Keratinocyte (primary cell): ENCODE measurements around the gene FBRSL1.

Experiments used
- CTCF ChIP-seq, 3 experiments: IDR thresholded peaks in 1 of 3; conservative IDR thresholded peaks in 1 of 3; optimal IDR thresholded peaks in 1 of 3; 2 replicates in 2 of 3; 3 replicates in 1 of 3; pipeline versions ENCODE3 to v1.5.1; 2011; ENCODE audit warnings: low read length in 3 of 3, mild to moderate bottlenecking in 3 of 3, moderate library complexity in 2 of 3, control low read depth in 1 of 3, inconsistent platforms in 1 of 3; ENCODE audit not compliant: insufficient read depth in 2 of 3; ENCODE audit errors: extremely low read depth in 1 of 3
- EZH2 ChIP-seq: IDR thresholded peaks from one replicate; pipeline ENCODE4 v1.6.1; 2012; ENCODE audit warnings: inconsistent platforms, mild to moderate bottlenecking, low read length, moderate library complexity

DNA sequence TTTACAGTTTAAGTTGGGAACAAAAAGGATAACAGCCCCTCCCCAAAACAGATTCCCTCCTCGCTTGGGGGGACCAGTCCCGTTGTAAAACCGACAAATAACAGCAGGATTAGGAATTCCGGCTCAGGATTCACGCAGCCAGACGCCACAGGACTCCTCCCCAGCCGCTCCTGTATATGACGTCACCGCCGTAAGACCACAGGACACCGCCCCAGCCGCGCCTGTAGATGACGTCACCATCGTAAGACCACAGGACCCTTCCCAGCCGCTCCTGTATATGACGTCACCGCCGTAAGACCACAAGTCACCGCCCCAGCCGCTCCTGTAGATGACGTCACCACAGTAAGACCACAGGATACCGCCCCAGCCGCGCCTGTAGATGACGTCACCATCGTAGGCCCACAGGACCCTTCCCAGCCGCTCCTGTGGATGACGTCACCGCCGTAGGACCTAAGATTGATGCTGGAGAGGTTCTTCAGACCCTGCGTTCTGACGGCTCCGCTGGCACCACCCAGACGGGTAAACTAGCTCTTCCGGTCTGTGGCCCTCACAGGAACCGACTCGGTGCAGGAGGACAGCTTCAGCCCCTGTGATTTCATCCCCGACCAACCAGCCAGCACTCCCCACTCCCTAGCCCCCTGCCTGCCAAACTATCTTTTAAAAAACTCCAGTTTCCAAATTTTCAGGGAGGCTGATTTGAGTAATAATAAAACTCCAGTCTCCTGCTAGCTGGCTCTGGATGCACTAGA lies 43.9 kb upstream of the FBRSL1 start:
- TF ChIP-seq CTCF (optimal IDR thresholded peaks at IDR 0.05 in 1 of 3, IDR thresholded peaks at IDR 0.05 in 1 of 3, conservative IDR thresholded peaks at IDR 0.05 in 1 of 3; ENCODE audit: extremely low read depth in 1 of 3, insufficient read depth in 2 of 3, low read length in 3 of 3) = no peak
- no peak for TF ChIP-seq EZH2
